GM21786 (cell line): ENCODE data around the gene DCAF4L1.

ENCODE experiments used
- ATAC-seq: cut with Tn5 transposase; IDR thresholded peaks from one replicate; pipeline ENCODE4 v1.9.1; 2021; ENCODE audit not compliant: unreplicated experiment

Gene DCAF4L1

GRCh38 chr4:41981456-41981855, at the start of gene DCAF4L1:
TSS of gene DCAF4L1 (plus strand) at chr4:41981756. CDS start at chr4:41981793, 37 bp downstream.
- no peak for ATAC-seq

DNA sequence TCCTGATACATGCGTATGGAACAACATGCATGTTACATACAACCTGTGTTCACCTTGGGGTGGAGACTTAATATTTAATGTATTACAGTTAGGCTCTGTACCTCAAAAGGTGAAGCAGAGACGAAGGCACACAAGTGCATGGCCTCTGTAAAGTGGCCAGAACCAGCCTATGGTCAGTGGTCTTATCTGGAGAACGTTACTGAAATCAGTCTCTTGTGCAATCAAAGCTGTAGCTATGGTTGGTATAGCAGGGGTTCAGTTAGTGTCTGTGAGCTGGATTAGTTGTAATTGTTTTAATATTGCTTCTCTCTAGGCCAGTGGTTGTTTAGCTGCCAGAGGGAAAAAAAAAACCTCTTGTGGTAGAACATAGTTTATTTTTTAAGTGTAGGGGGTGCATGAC, 48.6 kb upstream of the DCAF4L1 start:
- ATAC-seq = no peak

DNA sequence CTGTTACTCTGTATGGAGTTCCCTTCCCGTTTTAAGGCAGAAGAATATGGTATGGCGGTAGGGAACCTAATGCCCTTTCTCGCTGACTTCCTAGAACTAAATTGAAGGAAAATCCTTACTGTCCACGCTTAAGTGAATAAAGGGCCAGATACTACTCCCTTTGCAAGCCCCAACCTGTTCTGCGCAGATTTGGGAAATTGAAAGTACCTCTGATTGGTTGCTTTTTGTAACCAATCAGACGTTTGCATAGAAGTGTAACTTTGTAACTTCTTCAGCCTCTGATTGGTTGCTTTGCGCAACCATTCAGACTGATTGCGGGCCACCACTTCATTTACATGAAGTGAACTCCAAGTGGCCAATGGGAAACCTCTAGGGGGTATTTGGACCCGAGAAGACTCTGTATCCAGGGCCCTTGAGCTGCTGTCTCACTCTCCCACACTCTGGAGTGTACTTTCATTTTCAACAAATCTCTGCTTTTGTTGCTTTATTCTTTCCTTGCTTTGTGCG, 47.5 kb upstream of the DCAF4L1 start:
- ATAC-seq = no peak

DNA sequence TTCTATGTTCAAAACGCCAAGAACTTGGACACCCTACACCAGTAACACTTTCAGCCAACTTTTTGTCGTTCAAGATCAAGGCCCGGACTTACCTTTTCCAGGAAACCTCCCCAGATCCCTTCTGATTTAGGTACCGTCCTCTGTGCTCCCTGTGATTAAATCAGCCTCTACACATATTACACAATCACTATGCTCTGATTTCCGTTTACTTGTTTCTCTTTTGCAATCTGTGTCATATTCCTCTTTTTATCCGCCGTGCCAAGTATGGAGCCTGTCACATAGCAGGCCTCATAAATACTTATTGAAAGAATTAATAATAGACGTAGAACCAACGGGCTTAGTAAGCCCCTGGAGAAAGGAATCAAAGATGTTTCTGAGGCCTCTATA, 47.0 kb upstream of the DCAF4L1 start:
- ATAC-seq = no peak

- ATAC-seq = peak; percentile 98
These were observed 46.5 kb upstream of the DCAF4L1 start, which contains the start of gene TMEM33 for GRCh38 chr4:41934901-41935651. TSS of gene TMEM33 (plus strand) at chr4:41935429. CDS start at chr4:41935485, 56 bp downstream.

- ATAC-seq = peak; percentile 3
These were observed 45.9 kb upstream of the DCAF4L1 start for GRCh38 chr4:41935652-41936021.

DNA sequence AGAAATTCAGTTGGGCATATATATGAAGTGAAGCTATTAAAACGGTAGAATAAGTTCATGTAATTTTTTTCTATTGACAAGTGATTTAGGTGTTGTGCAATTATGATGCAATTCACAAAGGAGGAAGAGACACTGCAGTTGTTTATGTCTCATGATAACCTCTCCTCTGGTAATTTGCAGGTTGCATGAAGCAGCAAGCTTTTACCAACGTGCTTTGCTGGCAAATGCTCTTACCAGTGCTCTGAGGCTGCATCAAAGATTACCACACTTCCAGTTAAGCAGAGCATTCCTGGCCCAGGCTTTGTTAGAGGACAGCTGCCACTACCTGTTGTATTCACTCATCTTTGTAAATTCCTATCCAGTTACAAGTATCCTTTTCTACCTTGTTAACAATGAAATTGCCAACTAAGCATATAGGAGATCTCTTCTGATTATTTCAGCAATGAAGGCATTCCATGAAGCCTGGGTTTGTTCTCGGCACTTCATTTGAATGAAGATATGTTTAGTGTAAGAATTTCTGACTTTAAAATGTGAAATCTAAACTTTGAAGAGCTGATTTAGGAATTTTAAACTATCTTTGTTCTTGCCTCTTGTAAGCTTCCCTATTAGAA, 42.4 kb upstream of the DCAF4L1 start:
- no peak for ATAC-seq

- ATAC-seq = no peak
These were observed 40.7 kb upstream of the DCAF4L1 start for GRCh38 chr4:41940834-41941233.

- no peak for ATAC-seq
These were observed 38.0 kb upstream of the DCAF4L1 start for GRCh38 chr4:41943506-41943905.

GRCh38 chr4:41944089-41944488, 37.5 kb upstream of the DCAF4L1 start:
- ATAC-seq = no peak

GRCh38 chr4:41949531-41949930, 32.0 kb upstream of the DCAF4L1 start:
- ATAC-seq = no peak

DNA sequence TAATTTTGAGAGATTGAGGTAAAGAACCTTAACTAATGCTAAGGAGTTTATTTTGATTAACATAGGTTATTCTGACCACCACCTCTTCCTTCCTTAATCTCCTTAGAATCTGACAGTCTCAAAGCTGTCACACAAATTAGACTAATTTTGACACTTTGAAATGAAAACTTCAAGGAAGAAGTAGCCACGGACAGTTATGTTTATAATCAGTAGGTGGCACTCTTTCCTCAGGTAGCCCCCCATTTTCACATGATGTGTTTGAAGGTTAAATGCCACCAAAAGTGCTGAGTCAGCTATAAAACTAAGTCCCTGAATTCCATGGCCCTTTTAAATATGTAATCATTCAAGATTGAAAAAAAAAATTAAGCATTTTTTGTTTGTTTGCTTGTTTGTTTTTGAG, 23.9 kb upstream of the DCAF4L1 start:
- ATAC-seq = no peak

DNA sequence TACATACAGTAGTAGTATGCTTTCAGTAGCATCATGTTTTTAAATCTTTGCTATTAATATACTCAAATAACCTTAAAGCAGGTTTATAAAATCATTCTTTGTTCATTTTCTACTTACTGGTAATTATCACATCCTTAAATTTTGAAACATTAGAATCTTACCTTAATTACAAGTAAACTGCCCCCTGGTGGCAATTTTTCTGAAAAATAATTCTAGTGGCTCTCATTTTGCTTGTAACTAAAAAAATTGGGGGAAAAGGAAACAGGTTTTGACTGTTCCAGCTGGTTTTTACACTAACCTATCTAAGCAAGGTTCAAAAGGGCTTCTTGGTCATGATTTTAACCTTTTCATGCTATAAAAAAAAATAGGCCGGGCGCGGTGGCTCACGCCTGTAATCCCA, 18.5 kb upstream of the DCAF4L1 start:
- ATAC-seq = no peak

DNA sequence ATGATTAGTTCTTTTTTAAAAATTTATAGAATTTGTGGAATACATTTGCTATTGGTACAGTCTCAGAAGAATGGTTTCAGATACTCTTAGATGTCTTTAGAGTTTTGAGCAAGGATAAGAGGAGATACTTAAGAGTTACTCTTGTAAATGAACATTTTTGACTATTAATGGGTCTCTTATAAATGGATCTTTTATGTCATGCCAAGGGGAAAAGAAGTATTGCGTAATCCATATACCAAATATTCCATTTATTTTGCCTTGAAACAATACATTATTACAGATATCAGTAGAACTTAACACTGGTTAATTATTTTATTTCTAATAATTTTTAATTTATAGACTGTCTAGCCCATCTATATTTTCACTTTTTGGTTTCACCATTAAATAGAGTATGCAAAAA, 17.2 kb upstream of the DCAF4L1 start:
- no peak for ATAC-seq

DNA sequence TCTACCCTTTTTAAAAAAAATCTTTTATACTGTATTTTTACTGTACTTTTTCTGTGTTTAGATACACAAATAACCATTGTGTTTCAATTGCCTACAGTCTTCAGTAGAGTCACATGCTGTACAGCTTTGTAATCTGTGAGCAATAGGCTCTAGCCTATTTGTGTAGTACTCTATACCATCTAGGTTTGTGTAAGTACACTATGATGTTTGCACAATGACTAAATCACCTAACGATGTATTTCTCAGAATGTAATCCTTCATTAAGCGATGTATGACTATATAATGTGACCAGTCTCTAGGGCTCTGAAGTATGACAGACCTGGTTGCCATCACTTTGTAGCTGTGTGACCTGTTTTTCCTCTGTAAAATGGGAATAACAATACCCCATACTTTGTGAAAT, 14.2 kb upstream of the DCAF4L1 start:
- ATAC-seq = no peak

GRCh38 chr4:41969671-41970070, 11.9 kb upstream of the DCAF4L1 start:
- ATAC-seq = no peak

DNA sequence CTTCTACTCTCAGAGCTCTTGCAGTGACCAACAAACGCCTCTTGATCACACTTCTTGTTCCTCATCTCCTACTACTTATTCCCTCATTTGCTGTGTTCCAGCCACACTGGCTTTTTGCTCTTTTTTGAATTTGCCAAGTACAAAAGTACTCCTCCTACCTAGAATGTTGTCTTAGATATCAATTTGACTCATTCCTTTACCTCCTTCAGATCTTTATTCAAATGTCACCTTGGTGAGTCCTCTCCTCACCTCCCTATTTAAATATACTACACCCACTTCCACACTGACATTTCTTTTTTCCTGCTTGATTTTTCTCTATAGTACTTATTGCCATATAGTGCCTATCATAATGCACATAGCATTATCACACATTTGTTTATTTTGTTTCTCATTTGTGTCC, 6.2 kb upstream of the DCAF4L1 start:
- no peak for ATAC-seq

- no peak for ATAC-seq
These were observed 4.6 kb upstream of the DCAF4L1 start for GRCh38 chr4:41976775-41977516.

DNA sequence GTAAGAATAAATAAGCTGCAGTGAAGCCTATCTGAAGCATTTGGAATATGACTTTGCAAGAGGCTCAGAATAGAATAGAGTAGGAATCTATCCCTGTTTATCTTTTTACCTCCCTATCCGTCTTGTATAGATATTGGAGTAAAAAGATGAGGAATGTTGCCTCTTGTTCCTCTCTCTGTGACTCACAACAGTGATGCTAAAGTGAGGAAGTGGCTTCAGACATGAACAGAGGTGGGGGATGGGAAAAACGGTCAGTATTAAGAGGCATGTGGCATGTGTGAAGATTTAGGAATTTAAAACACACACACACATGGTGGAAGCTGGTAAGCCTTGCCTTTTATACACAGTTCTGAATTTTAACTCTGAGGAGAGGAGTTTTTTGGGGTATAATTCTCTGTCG, 3.8 kb upstream of the DCAF4L1 start:
- no peak for ATAC-seq

- no peak for ATAC-seq
These were observed 1.2 kb downstream of the DCAF4L1 start for GRCh38 chr4:41982716-41983115.

DNA sequence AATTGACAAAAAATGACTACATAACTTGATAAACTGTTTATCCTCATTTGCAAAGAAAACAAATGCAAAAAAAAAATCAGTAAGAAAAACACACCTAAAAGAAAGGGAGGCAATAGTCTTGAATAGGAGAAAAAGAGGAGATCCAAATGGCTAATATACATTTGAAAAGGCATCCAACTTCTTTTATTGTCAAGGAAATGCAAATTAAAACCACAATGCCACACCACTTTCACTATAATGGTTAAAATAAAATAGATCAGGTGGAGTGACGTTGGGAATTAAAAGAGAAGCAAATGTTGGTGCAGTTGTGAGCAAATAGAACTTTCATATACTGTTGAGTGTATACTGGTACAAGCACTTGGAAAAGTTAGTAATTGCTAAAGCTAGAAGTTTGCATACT, 3.6 kb downstream of the DCAF4L1 start:
- no peak for ATAC-seq

DNA sequence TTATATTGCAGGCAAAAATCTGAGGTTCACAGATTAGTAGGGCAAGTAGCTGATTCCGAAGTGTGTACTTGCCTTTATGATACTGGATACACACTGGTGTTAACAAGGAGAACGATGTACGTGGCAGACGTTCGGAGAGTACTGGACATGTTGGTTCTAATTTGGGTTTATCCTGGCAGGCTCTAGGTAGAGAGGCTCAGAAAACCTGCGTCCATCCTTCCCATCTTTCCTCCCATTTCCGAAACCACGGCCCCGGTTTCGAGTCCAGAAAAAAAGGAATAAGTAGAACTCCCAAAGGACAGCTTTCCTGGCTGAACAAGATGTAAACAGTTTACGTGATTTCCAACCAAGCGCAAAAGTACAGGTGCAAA, 8.4 kb downstream of the DCAF4L1 start:
- ATAC-seq = peak; percentile 6
